ENCODE results near the gene C9orf85. TPM values are rescaled to one million over a fixed set of nuclear protein-coding genes. Genes with fewer than 3 reads are reported as not detected.
A peak's percentile ranks its signal among the peaks of the same experiment; 100 is the strongest.

C9orf85 gene
- total and polyA plus RNA-seq, 4 experiments from 2014 or later, result 8.2 to 10.9 (median 10.5) TPM

DNA sequence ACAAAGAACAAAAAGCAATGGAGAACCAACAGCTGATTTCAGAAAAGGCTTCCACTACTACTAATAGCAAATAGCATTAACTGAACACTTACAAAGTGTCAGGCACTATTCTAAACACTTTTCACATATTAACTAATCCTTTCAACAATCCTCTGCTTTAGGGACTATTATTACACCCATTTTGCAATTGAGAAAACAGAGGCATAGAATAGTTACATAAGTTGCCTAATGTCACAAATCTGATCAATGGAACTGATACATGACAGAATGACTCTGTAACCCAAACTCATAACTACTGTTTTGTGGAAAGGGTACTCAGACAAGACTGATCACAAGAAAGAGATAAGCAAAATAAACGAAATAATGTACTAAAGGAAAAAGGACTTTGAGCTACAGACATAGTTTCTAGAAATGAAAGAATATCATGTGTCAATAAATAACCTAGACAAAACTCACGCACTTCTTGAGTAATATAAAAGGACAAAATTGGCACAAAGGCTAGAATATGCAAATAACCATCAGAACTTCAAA, 31.7 kb upstream of the C9orf85 start:
- CTCF ChIA-PET (ENCODE audit: partially characterized antibody), result interaction anchor here (1.2 kb wide), 2 partner anchors 11 to 159 kb away, joined by 3 to 4 read pairs; no protein-coding TSS in a partner anchor
- Histone ChIP-seq H3K36me3 (ENCODE audit: insufficient read depth, low read length) (peaks cover 1% of the 10 kb centered on the region), H3K27me3 (ENCODE audit: insufficient read depth, low read length) (no peaks in the 10 kb centered on the region)

DNA sequence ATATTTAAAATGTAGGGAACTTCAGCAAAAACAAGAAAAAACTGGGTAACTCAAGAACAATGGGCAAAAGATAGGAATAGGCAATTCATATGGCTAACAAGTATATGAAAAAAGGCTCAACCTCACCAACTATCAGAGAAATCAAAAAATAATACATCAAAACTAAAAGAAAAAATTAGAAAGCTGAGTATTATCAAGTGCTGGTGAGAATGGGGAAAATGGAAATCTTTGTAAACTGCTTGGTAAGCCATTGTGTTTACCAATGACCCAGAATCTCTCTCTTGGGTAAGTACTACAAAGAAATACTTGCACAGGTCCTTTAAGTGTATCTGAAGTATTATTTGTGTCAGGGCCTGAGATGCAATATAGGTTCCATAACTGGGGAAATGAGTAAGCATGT, 27.4 kb upstream of the C9orf85 start:
- peaks cover 22% of the 10 kb centered on the region for H3K4me1 ChIP-seq (ENCODE audit: insufficient read depth, low read length)
- no peaks in the 10 kb centered on the region for H3K36me3 ChIP-seq (ENCODE audit: insufficient read depth, low read length)
- CTCF ChIA-PET (ENCODE audit: partially characterized antibody), result no interaction called here
- H3K4me3 ChIP-seq (ENCODE audit: low read length in 2 of 2), result no peak overlapping the region
- no peaks in the 10 kb centered on the region for H3K27me3 ChIP-seq (ENCODE audit: insufficient read depth, low read length)
- peaks cover 22 to 35% (median 30%) of the 10 kb centered on the region in 4 donors for H3K4me1 Mint-ChIP-seq
- H3K27me3 Mint-ChIP-seq, result no peaks in the 10 kb centered on the region
- no peak overlapping the region for H3K27ac ChIP-seq (ENCODE audit: low read depth, low read length)
- H3K4me3 Mint-ChIP-seq, result no peak overlapping the region
- POLR2A ChIA-PET (ENCODE audit: partially characterized antibody), result no interaction called here
- peaks cover 0 to 8% of the 10 kb centered on the region in 2 donors for H3K9me3 ChIP-seq (ENCODE audit: control insufficient read depth in 1 of 2, low read length in 2 of 2)
- intact Hi-C loops (cut with micrococcal nuclease), result loop anchor here (2.0 kb wide), 1 partner anchor 17 kb away; no protein-coding TSS in a partner anchor
- peaks cover 27 to 36% of the 10 kb centered on the region in 2 donors for H3K36me3 Mint-ChIP-seq
- DNase-seq, result no peak
- peak overlapping the region in 1 of 7 donors; percentile 11 for H3K27ac Mint-ChIP-seq
- peaks cover 4 to 54% (median 38%) of the 10 kb centered on the region in 8 donors for H3K9me3 Mint-ChIP-seq

More for the DNA sequence above, 31.7 kb upstream of the C9orf85 start:
- no peak overlapping the region for H3K4me3 Mint-ChIP-seq
- POLR2A ChIA-PET (ENCODE audit: partially characterized antibody), result no interaction called here
- peaks cover 0 to 12% of the 10 kb centered on the region in 2 donors for H3K9me3 ChIP-seq (ENCODE audit: control insufficient read depth in 1 of 2, low read length in 2 of 2)
- no peak overlapping the region for H3K27ac ChIP-seq (ENCODE audit: low read depth, low read length)
- H3K4me1 Mint-ChIP-seq, result peaks cover 6 to 17% (median 14%) of the 10 kb centered on the region in 4 donors
- no peak overlapping the region for H3K27ac Mint-ChIP-seq
- H3K27me3 Mint-ChIP-seq, result no peaks in the 10 kb centered on the region
- peaks cover 41 to 51% of the 10 kb centered on the region in 2 donors for H3K36me3 Mint-ChIP-seq
- peaks cover 6% of the 10 kb centered on the region for H3K4me1 ChIP-seq (ENCODE audit: insufficient read depth, low read length)
- H3K9me3 Mint-ChIP-seq, result peaks cover 4 to 74% (median 51%) of the 10 kb centered on the region in 8 donors
- DNase-seq, result no peak
- H3K4me3 ChIP-seq (ENCODE audit: low read length in 2 of 2), result no peak overlapping the region
- intact Hi-C loops (cut with micrococcal nuclease), result no loop called here

DNA sequence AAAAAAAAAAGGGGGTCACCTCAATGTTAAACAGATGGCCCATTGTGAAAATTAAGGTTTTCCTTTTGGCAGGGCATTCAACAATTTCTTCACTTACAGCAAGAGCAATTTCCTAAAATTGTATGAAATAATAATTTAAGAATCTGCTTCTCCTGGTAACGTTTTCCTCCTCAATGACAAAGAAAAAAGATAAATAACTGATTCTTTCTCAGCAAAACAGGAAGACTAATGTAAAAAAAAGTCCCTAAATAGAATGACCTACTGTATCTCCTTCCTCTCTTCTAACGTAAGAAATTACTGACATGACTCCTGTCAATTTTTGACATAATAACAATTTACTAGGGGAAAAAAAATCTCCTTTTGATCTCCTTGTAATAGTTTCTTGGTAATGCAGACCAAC, 26.0 kb upstream of the C9orf85 start:
- Mint-ChIP-seq H3K27ac (peak overlapping the region in 3 of 7 donors; percentile 3 to 29 (median 23)), H3K36me3 (peaks cover 21 to 26% of the 10 kb centered on the region in 2 donors), H3K9me3 (peaks cover 4 to 40% (median 28%) of the 10 kb centered on the region in 8 donors), H3K4me1 (peaks cover 26 to 35% (median 33%) of the 10 kb centered on the region in 4 donors), H3K27me3 (no peaks in the 10 kb centered on the region), H3K4me3 (peak overlapping the region in 1 of 8 donors; percentile 12)
- no peak for DNase-seq
- Histone ChIP-seq H3K27ac (ENCODE audit: low read depth, low read length) (no peak overlapping the region), H3K4me3 (ENCODE audit: low read length in 2 of 2) (no peak overlapping the region), H3K36me3 (ENCODE audit: insufficient read depth, low read length) (no peaks in the 10 kb centered on the region), H3K4me1 (ENCODE audit: insufficient read depth, low read length) (peaks cover 22% of the 10 kb centered on the region), H3K27me3 (ENCODE audit: insufficient read depth, low read length) (no peaks in the 10 kb centered on the region), H3K9me3 (ENCODE audit: control insufficient read depth in 1 of 2, low read length in 2 of 2) (peaks cover 0 to 3% of the 10 kb centered on the region in 2 donors)
- CTCF ChIA-PET (ENCODE audit: partially characterized antibody), result interaction anchor here (0.9 kb wide), 1 partner anchor 66 kb away, joined by 4 read pairs; no protein-coding TSS in a partner anchor
- intact Hi-C loops (cut with micrococcal nuclease), result loop anchor here (2.0 kb wide), 1 partner anchor 15 kb away; no protein-coding TSS in a partner anchor
- POLR2A ChIA-PET (ENCODE audit: partially characterized antibody), result no interaction called here

DNA sequence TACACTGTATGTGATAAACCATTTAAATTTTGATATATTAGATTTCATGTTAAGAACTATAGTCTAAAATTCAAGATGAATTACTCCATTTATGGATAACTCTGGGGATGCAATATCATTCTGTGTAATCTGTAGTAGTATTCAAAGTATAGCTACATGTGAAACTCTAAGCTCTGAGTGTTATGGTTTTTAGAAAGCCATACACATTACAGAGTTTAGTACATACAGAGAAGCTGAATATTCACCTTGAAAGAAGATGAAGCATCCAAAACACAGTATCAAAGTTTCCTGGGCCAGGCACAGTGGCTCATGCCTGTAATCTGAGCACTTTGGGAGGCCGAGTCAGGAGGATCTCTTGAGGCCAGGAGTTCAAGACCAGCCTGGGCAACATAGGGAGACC, 25.4 kb upstream of the C9orf85 start:
- Mint-ChIP-seq H3K27me3 (no peaks in the 10 kb centered on the region), H3K36me3 (peaks cover 19 to 23% of the 10 kb centered on the region in 2 donors), H3K27ac (peak overlapping the region in 3 of 7 donors; percentile 42 to 63 (median 50)), H3K4me1 (peaks cover 26 to 39% (median 33%) of the 10 kb centered on the region in 4 donors), H3K9me3 (peaks cover 4 to 37% (median 25%) of the 10 kb centered on the region in 8 donors), H3K4me3 (peak overlapping the region in 1 of 8 donors; percentile 10)
- Histone ChIP-seq H3K4me1 (ENCODE audit: insufficient read depth, low read length) (peaks cover 22% of the 10 kb centered on the region), H3K36me3 (ENCODE audit: insufficient read depth, low read length) (no peaks in the 10 kb centered on the region), H3K9me3 (ENCODE audit: control insufficient read depth in 1 of 2, low read length in 2 of 2) (peaks cover 0 to 3% of the 10 kb centered on the region in 2 donors), H3K4me3 (ENCODE audit: low read length in 2 of 2) (no peak overlapping the region), H3K27ac (ENCODE audit: low read depth, low read length) (no peak overlapping the region), H3K27me3 (ENCODE audit: insufficient read depth, low read length) (no peaks in the 10 kb centered on the region)
- intact Hi-C loops (cut with micrococcal nuclease), result no loop called here
- POLR2A ChIA-PET (ENCODE audit: partially characterized antibody), result interaction anchor here (1.7 kb wide), 1 partner anchor 10 kb away, joined by 7 read pairs; no protein-coding TSS in a partner anchor
- no peak for DNase-seq
- CTCF ChIA-PET (ENCODE audit: partially characterized antibody), result interaction anchor here (0.8 to 1.4 kb wide), 3 partner anchors 10 to 67 kb away, joined by 3 to 4 read pairs (median 4); no protein-coding TSS in a partner anchor

DNA sequence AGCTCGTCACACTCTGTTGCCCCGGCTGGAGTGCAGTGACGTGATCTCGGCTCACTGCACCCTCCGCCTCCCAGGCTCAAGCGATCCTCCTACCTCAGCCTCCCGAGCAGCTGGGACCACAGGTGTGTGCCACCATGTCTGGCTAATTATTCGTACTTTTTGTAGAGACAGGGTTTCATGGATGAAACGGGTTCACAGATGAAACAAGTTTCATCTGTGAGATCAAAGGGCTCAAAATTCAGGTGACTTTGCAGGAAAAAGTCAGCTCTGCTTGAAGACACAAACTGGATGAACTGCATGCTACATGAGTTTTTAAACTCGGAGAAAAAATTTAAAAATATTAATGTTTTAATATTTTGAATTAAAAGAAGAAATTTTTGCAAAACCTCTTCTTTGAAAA, 24.9 kb upstream of the C9orf85 start:
- Mint-ChIP-seq H3K27me3 (no peaks in the 10 kb centered on the region), H3K9me3 (peaks cover 4 to 32% (median 20%) of the 10 kb centered on the region in 8 donors), H3K36me3 (peaks cover 15 to 18% of the 10 kb centered on the region in 2 donors), H3K4me1 (peaks cover 29 to 40% (median 34%) of the 10 kb centered on the region in 4 donors), H3K27ac (peak overlapping the region in 2 of 7 donors; percentile 50 to 63), H3K4me3 (peak overlapping the region in 2 of 8 donors; percentile 10 to 21)
- POLR2A ChIA-PET (ENCODE audit: partially characterized antibody), result interaction anchor here (1.2 to 1.7 kb wide), 2 partner anchors 10 to 25 kb away, joined by 5 to 7 read pairs; partner anchors contain the start of genes ABHD17B and C9orf85
- H3K9me3 ChIP-seq (ENCODE audit: control insufficient read depth in 1 of 2, low read length in 2 of 2), result peaks cover 0 to 3% of the 10 kb centered on the region in 2 donors
- H3K36me3 ChIP-seq (ENCODE audit: insufficient read depth, low read length), result no peaks in the 10 kb centered on the region
- H3K27me3 ChIP-seq (ENCODE audit: insufficient read depth, low read length), result no peaks in the 10 kb centered on the region
- intact Hi-C loops (cut with micrococcal nuclease), result no loop called here
- H3K27ac ChIP-seq (ENCODE audit: low read depth, low read length), result no peak overlapping the region
- no peak overlapping the region for H3K4me3 ChIP-seq (ENCODE audit: low read length in 2 of 2)
- no peak for DNase-seq
- H3K4me1 ChIP-seq (ENCODE audit: insufficient read depth, low read length), result peaks cover 22% of the 10 kb centered on the region
- CTCF ChIA-PET (ENCODE audit: partially characterized antibody), result interaction anchor here (0.8 to 1.4 kb wide), 3 partner anchors 9 to 67 kb away, joined by 3 to 4 read pairs (median 4); no protein-coding TSS in a partner anchor

DNA sequence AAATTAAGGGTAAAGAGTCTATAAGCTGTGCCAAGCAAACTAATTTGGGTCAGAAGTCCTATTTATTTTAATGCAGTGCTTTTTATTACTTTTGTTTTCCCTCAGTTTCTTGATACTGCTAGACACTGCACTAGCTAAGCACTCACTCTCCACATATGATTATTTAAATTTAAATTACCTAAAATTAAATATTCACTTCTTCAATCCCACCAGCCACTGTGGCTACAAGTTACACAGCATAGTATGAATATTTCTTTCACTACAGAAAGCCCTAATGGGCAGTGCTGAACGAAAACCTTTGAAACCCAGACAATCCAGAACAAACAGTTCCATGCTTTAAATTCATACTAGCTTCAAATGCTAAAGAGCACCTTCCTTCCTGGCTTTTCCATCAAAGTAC, 24.1 kb upstream of the C9orf85 start:
- H3K27me3 ChIP-seq (ENCODE audit: insufficient read depth, low read length), result no peaks in the 10 kb centered on the region
- H3K27ac ChIP-seq (ENCODE audit: low read depth, low read length), result no peak overlapping the region
- peaks cover 10 to 14% of the 10 kb centered on the region in 2 donors for H3K36me3 Mint-ChIP-seq
- no peaks in the 10 kb centered on the region for H3K36me3 ChIP-seq (ENCODE audit: insufficient read depth, low read length)
- intact Hi-C loops (cut with micrococcal nuclease), result no loop called here
- H3K4me1 ChIP-seq (ENCODE audit: insufficient read depth, low read length), result peaks cover 22% of the 10 kb centered on the region
- peaks cover 29 to 40% (median 33%) of the 10 kb centered on the region in 4 donors for H3K4me1 Mint-ChIP-seq
- ChIA-PET POLR2A (ENCODE audit: partially characterized antibody) (interaction anchor here (1.2 to 1.7 kb wide), 2 partner anchors 9 to 24 kb away, joined by 5 to 7 read pairs; partner anchors contain the start of genes ABHD17B and C9orf85), CTCF (ENCODE audit: partially characterized antibody) (interaction anchor here (0.9 to 1.5 kb wide), 4 partner anchors 9 to 138 kb away, joined by 3 to 5 read pairs (median 4); no protein-coding TSS in a partner anchor)
- peak overlapping the region in 1 of 7 donors; percentile 9 for H3K27ac Mint-ChIP-seq
- DNase-seq, result no peak
- peaks cover 4 to 24% (median 15%) of the 10 kb centered on the region in 8 donors for H3K9me3 Mint-ChIP-seq
- no peak overlapping the region for H3K4me3 Mint-ChIP-seq
- H3K27me3 Mint-ChIP-seq, result no peaks in the 10 kb centered on the region
- no peak overlapping the region for H3K4me3 ChIP-seq (ENCODE audit: low read length in 2 of 2)
- peaks cover 0 to 3% of the 10 kb centered on the region in 2 donors for H3K9me3 ChIP-seq (ENCODE audit: control insufficient read depth in 1 of 2, low read length in 2 of 2)
